Measurements from ENCODE around the gene PTCSC3. TPM values are rescaled to one million over a fixed set of nuclear protein-coding genes. Genes with fewer than 3 reads are reported as not detected.

Gene PTCSC3
- not detected for total RNA-seq
- polyA plus RNA-seq: not detected
- long read RNA-seq, donor 1: 0 reads
- long read RNA-seq, donor 2: 0 reads

DNA sequence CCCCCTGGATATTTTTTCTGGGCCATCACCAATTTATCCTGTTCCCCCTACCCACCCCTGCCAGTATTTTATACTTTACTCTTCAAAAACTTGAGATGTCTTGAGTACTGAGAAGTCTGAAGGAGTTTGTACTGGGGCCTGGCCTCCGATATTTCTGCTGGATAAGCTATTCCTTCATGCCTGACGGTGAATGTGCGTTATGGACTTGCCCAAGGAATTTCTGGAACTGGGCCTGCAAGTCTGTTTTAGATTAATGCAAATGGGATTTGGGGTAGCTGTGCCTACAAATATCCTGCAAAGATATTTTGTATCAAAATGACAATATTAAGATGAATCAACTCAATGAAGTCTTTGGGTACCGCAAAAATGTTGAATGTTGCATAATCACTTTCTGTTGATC lies at the start of gene PTCSC3:
TSS of gene PTCSC3 (minus strand) at position 199 of the 400 bp plus-strand sequence.
- no peak for DNase-seq
- intact Hi-C loops (cut with DNase I; ENCODE audit: low total_unique reads): no loop called here
- TF ChIP-seq POLR2AphosphoS5 (IDR thresholded peaks at IDR 0.05): no peak
- TF ChIP-seq POLR2A (IDR thresholded peaks at IDR 0.05): no peak
- no peak for TF ChIP-seq CTCF (IDR thresholded peaks at IDR 0.05 in 8 of 11, conservative IDR thresholded peaks at IDR 0.05 in 3 of 11)
- H3K4me3 ChIP-seq: no peak within 1 kb of the TSS
- WGBS, 5 donors: 73 to 93% (median 88%) methylated on average over 4 of the region's 4 CpGs
- H3K27me3 ChIP-seq (replicated peaks in 1 of 7): peaks cover 0 to 2% (median 0%) of the 10 kb centered on the region in 7 donors
- no peaks in the 10 kb centered on the region for H3K36me3 ChIP-seq
- no peaks in the 10 kb centered on the region for H3K4me1 ChIP-seq
- H3K27ac ChIP-seq: no peak within 1 kb of the TSS
- no peaks in the 10 kb centered on the region for H3K9me3 ChIP-seq

- Histone ChIP-seq H3K27me3 (replicated peaks in 1 of 7) (peaks cover 0 to 3% (median 0%) of the 10 kb centered on the region in 7 donors), H3K4me3 (no peak overlapping the region), H3K4me1 (no peaks in the 10 kb centered on the region), H3K9me3 (no peaks in the 10 kb centered on the region), H3K27ac (no peak overlapping the region), H3K36me3 (no peaks in the 10 kb centered on the region)
- intact Hi-C loops (cut with DNase I; ENCODE audit: low total_unique reads): no loop called here
- no peak for TF ChIP-seq POLR2A (IDR thresholded peaks at IDR 0.05)
- TF ChIP-seq CTCF (IDR thresholded peaks at IDR 0.05 in 8 of 11, conservative IDR thresholded peaks at IDR 0.05 in 3 of 11): no peak
- no peak for TF ChIP-seq POLR2AphosphoS5 (IDR thresholded peaks at IDR 0.05)
- 52 to 74% (median 59%) methylated on average over 1 of the region's 1 CpG for WGBS, 5 donors
- DNase-seq: no peak
These were observed 49.6 kb upstream of the PTCSC3 start for GRCh38 chr14:36226164-36226563.

- 78 to 86% (median 79%) methylated on average over 9 of the region's 9 CpGs for WGBS, 5 donors
- no peak overlapping the region for H3K27ac ChIP-seq
- intact Hi-C loops (cut with DNase I; ENCODE audit: low total_unique reads): no loop called here
- peaks cover 0 to 3% (median 0%) of the 10 kb centered on the region in 7 donors for H3K27me3 ChIP-seq (replicated peaks in 1 of 7)
- no peaks in the 10 kb centered on the region for H3K4me1 ChIP-seq
- TF ChIP-seq POLR2A (IDR thresholded peaks at IDR 0.05): no peak
- no peak for TF ChIP-seq CTCF (IDR thresholded peaks at IDR 0.05 in 8 of 11, conservative IDR thresholded peaks at IDR 0.05 in 3 of 11)
- no peak for TF ChIP-seq POLR2AphosphoS5 (IDR thresholded peaks at IDR 0.05)
- H3K36me3 ChIP-seq: no peaks in the 10 kb centered on the region
- H3K4me3 ChIP-seq: no peak overlapping the region
- no peak for DNase-seq
- no peaks in the 10 kb centered on the region for H3K9me3 ChIP-seq
These were observed 47.7 kb upstream of the PTCSC3 start for GRCh38 chr14:36224176-36224575.

GRCh38 chr14:36223558-36223957 lies 47.0 kb upstream of the PTCSC3 start:
- Histone ChIP-seq H3K36me3 (no peaks in the 10 kb centered on the region), H3K27me3 (replicated peaks in 1 of 7) (peaks cover 0 to 3% (median 0%) of the 10 kb centered on the region in 7 donors), H3K27ac (no peak overlapping the region), H3K4me1 (no peaks in the 10 kb centered on the region), H3K9me3 (no peaks in the 10 kb centered on the region), H3K4me3 (no peak overlapping the region)
- intact Hi-C loops (cut with DNase I; ENCODE audit: low total_unique reads): no loop called here
- no peak for DNase-seq
- WGBS, 5 donors: 70 to 86% (median 76%) methylated on average over 3 of the region's 3 CpGs
- TF ChIP-seq CTCF (IDR thresholded peaks at IDR 0.05 in 8 of 11, conservative IDR thresholded peaks at IDR 0.05 in 3 of 11) (no peak), POLR2A (IDR thresholded peaks at IDR 0.05) (no peak), POLR2AphosphoS5 (IDR thresholded peaks at IDR 0.05) (no peak)
